Hematopoietic multipotent progenitor cell treated with erythropoietin and hydrocortisone succinate and interleukin-3 and kit ligand, for 15 days (in vitro differentiated cells): Measurements from ENCODE around the gene MAP3K4.

Experiments
- DNase-seq: peaks from one replicate; pipeline ENCODE4 v3.0.0-alpha.2; 2015; ENCODE audit warnings: low spot score

The MAP3K4 gene

DNA sequence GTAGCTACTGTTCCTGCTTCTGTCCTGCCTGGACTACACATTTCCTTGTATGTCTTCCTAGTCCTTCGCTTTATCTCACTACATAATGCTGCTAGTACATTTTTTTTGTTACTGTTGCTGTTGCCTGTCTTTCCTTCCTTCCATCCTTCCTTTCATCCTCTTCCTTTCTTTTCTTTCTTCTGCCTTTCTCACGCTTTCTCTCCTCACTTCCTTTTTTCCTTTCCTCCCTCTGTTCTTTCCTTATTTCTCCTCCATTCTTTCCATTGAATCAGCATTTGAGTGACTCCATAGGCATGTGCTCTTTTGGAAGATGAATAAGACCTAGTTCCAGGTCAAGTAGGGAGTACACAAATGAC, 46.3 kb downstream of the MAP3K4 start:
- DNase-seq: no peak

DNA sequence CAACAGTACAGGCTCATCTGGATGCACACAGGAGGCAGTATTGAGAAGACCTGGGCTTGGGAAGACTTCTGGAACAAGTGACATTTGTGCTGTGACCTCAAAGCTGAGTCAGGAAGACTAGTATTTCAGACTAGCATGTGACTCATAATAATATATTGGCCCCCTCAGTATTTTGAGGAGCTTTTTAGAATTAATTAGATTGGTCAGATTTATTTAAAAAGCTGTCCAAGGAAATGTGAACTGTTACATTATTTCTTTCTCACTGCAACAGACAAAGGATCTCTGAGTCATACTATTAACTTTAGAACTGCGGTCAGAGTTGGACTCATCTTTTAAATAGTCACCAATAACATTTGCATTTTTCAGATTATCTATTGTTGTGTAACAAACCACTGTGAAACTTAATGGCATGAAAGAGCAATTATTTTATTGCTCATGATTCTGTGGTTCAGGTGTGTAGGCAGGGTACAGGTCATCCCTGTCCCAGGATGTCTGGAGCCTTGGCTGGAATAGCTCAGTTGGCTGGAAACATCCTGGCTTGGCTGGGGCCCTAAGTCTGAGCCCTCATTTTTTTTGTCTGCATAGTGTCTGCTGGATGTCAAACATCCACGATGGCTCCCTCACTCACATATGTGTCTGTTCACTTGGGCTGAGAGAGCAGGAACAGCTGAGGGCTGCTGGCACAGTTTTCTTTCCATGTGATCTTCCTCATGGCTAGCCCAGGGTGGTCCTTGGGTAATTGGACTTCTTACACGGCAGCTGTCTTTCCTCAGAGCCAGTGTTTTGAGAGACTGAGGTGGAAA, 46.9 kb downstream of the MAP3K4 start:
- DNase-seq: no peak

DNA sequence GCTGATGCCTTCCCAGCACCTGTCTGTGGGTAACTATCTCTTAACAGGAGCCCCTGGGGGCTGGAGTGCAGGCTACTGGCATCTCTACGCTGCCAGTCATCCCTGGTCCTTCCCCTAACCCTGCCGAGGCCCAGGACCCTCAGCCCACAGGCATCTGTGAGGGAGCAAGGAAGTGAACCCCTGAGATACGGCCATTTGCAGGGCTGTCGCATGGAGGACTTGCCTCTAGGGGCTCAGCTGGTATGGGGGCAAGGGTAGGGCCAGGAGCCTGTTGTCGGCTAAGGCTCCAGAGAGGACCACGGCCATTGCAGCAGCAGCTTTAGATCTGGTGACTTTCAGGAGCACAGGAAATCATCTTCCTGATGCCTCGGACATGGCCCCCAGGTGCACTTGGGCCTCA, 49.7 kb downstream of the MAP3K4 start:
- DNase-seq: no peak

DNA sequence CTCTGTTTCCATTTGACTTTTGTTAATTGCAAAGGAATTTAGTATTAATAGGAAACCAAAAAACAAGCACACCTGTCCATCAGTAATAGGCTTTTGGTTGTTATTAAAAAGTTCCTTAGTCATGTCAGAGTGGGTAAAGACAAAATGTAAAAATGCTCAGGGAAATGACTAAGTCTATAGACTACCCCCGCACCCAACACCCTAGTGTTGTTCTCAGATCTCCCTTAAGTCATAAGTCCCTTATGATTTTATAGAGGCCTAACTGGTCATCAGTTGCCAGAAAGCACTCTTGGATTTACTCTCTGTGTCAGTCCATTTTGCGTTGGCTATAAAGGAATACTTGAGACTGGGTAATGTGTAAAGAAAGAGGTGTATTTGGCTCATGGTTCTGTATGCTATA, 52.8 kb downstream of the MAP3K4 start:
- DNase-seq: no peak

DNA sequence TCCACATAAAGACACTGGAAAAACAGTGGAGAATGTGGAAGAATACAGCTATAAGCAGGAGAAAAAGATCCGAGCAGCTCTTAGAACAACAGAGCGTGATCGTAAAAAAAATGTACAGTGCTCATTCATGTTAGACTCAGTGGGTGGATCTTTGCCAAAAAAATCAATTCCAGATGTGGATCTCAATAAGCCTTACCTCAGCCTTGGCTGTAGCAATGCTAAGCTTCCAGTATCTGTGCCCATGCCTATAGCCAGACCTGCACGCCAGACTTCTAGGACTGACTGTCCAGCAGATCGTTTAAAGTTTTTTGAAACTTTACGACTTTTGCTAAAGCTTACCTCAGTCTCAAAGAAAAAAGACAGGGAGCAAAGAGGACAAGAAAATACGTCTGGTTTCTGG, 57.1 kb downstream of the MAP3K4 start:
- DNase-seq: no peak

DNA sequence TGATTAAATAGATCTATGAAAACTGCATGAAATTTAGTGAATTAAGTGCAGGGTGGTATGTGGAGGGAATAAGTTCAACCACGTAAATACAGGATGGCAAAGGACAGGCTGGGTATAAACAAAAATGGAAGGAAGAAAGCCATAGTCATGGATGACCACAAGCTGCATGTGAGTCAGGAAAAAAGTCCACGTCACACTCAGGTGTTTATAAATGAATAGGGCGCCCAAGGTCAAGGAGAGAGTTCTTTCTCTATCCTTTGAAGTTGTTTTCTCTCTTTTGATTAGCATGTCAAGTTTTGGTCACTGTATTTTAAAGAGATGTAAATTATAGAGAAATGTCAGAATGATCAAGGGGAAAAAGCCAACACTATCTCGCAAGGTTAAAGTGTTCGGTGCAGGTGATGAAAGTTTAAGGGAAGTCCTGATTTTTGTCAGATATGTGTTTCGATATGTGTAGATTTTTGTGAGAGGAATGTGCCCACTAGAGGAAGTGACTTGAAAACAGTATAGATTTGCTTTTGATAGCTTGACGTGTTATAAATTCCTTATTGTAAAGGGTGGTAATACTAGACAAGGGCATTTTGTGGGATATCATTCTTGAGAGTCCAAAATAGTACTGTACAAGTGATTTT, 58.7 kb downstream of the MAP3K4 start:
- DNase-seq: no peak

DNA sequence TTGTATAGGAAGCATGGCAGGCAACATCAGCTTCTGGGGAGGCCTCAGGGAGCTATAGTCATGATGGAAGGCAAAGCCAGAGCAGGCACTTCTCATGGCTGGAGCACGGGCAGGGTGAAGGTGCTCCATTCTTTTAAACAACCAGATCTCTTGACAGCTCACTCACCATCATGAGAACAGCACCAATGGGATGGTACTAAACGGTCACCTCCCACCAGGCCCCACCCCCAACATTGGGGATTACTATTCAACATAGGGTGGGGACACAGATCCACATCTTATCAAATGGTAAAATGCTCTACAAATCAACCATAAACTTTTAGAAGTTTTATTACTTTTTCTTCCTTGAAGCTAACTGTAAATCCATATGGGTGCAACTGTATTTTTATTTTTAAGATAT, 61.5 kb downstream of the MAP3K4 start:
- DNase-seq: no peak

DNA sequence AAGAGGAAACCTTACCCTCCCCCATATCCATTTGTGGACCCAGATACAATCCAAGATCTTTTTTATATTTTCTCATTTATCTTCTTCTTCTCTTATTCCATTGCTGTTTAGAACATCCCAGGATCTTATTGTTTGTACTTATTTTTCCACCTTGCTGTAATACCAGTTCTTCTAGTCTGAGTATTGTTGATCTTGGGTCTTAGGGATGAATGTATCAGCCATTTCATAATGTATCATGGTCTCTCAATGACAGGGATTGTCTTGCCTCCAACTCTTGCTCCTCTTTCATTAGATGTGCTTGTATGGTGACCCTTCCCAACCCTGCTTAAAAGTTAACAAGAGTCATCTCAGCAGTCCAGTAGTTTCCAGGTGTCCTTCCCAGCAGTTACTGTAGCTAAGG, 63.3 kb downstream of the MAP3K4 start:
- no peak for DNase-seq

DNA sequence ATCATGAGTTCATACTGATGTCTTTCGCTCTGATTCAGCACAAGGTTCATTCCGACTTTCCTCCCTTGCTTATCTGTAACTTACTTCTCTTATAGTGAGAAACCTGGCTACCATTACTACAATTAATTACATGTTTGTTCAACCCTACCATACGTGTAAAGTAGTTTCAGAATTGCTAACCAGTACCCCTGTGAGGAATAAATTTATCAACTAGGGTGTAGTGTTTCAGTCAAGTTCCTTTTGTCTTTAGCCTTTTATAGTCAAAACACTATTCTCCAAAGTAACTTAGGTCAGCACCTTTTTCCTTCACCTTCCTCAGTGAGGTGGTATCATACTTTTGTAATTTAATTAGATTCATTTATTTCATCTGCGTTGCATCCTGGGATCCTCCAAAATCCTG, 64.9 kb downstream of the MAP3K4 start:
- no peak for DNase-seq

DNA sequence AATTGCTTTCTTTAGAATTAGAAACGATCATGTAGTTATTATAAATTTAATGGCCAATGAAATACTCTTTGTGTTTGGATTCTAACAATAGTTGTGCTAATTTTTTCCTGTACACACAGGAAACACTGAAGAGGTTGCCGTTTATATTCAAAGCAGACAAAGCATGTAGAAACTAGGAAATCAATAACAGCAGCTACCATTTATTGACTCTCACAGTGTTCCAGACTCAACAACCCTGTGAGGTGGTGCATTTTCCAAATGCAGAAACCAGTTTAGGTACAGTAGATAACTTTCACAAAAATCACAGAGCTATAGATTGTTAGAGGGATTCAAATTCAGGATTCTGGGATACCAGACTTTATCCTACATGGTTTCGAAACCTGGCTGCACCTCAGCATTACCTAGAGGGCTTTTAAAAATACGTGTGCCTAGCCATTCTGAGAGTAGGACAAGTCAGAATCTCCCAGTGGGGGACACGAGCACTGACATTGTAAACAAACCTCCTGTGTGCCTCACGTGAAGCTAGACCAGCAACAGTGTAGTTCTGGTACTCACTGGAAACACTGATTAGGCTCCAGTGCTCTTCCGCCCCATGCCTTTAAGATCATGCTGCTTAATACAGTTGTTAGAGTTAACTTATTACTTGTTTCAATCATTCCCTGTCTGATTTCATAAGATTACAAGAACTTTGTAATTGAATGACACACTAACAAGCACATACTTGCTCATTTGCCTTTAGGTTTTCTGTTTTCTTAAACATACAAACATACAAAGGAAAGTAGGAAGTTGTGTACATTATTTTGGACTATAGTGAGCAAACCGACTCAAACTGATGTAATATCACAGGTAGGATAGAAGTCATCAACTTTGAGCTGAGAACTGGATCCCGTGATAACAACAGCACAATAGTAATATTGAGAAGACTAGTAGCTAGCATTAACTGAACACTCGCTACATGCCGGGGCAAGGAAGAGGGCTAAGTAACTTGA, 65.8 kb downstream of the MAP3K4 start:
- DNase-seq: no peak

DNA sequence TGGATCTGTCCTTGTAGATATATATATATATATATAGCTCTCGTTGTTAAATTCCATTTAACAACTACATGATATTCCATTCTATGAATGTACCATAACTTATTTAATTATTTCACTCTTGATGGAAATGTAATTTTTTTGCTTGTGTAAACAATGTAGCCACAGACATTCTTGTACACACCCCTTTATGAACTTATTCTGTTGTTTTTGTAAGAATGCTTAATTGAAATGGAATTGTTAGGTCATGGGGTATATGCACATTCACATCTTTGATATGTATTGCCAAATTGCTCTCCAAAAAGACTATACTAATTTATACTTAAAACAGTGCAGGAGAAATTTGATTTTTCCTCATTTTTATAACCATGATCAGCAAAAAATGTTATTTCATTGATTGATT, 67.2 kb downstream of the MAP3K4 start:
- no peak for DNase-seq

DNA sequence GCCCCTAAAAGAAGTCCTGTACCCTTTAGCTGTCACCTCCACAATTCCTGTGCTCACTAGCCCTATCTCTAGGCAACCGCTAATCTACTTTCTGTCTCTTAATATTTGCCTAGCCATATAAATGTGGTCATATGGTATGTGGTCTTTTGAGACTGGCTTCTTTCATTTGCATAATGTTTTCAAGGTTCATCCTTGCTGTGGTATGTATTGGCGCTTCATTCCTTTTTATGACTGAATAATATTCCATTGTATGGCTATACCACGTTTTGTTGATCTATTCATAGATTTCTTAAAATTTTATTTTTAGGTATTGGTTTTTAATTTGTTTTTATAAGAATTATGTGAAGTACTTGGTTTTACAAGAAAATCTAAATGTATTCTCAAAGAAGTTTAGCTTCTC, 70.0 kb downstream of the MAP3K4 start:
- no peak for DNase-seq

DNA sequence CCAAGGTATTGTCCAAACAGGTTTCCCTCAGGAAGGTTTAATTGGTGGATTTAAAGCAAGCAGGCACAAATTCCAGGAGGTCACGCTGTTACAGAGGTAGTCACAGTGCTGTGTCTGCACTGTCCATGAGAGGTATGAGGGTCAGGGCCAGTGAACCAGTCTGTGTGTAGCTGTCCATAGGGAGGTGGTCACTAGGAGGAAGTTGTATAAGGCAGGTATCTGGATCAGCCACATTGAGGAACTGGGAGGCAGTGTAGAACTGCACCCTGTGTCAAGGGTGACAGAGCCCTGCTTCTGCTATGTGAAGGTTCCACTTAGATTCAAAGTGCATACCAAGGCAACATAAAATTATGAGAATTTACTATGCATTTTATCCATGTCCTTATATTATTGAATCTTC, 73.3 kb downstream of the MAP3K4 start:
- no peak for DNase-seq

DNA sequence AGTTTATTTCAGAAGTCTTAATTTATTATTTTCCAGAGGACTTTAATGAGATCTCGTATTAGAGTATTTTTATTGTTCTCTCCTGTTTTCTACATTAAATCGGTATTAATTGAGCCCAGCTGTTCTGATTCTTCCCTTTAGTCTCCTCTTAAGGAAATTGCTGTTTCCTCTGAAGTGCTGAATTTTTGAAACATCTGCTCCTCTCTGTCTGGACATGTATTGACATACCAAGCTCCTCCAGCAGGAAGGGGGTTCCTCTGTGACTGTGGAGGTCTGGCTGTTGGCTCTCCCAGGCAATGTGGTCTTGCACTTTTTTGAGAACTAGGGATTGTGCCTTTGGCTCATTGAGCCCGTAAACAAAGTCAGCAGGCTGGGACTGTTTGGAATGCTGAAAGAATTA, 74.9 kb downstream of the MAP3K4 start:
- no peak for DNase-seq

DNA sequence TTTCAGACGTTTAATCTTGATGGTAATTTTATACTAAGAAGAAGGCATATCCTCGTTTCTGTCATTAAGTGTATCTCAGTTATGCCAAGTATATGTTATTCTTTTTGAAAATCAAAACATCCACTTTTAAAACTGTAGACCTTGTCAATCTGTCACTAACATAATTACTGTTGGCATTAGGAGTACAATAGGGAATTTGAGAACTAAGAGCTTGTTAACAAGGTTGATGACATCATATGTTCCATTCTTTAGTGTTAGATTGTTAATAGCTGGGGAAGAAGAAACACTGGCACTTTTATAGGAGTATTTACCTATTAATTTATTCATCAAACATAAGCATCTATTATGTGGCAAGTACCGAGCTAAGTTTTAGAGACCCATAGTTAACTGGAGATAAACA, 76.2 kb downstream of the MAP3K4 start:
- no peak for DNase-seq

DNA sequence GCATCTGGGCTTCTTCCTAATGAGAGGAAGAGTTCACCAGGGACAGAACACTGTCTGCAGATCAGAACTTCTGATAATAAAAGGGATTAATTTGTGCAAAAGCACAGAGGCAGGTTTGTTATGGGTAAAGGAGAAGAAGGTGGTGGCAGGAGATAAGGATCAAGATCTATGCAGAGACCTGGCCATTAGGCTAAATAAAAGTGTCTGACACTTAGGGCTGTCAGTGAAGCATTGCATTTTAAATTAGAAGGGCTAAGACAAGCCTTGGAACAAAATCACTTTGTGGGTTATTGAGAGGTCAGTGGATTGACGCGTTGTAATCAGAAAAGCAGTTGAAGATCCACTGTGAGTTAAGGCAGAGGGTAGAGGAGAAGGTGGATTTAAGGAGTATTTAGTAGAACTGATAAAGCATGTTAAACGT, 76.8 kb downstream of the MAP3K4 start:
- DNase-seq: no peak

DNA sequence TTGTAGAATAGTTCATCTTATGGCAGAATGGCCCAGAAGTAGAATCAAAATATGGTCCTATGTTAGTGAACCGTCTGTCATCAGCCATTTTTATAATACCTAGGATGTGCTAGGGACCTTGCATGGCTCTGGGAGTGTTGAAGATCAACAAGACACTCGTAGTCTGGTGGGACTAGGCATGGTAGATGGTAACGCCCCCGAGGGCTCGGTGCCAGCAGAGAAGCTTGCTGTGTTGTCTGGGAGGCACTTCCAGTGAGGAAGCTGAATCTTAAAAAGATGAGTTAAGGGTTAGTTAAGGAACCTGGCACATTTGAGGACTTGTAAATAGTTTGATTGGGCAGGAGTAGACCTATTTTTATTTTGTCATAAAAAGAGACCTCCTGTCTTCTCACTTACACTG, 82.4 kb downstream of the MAP3K4 start:
- no peak for DNase-seq

DNA sequence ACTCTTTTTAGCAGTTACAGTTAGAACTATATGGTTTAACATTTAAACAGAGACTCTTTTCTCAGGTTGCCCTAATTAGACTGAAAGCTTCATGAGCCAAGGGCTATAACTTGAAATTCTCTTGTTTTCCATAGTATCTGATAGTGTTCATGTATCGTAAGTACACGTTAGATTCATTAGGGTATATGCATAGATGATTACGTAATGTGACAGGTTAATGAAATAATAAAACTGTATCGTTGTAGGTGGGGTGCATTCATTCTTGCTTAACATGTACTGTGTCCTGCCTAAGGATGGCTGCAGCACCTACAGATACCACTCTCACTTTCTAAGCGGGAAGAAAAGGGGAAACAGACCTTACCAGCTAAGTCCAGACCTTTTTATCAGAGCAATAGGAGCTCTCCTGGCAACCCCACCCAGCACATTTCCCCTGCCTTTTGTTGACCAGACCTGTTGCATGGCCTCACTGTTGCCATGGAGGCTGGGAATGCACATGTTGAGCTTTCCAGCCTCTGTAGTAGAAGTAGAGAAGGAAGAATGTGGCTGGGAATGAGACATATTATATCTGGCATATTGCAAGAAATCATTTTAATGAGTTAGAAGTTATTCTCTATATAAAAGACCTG, 83.0 kb downstream of the MAP3K4 start:
- DNase-seq: no peak

DNA sequence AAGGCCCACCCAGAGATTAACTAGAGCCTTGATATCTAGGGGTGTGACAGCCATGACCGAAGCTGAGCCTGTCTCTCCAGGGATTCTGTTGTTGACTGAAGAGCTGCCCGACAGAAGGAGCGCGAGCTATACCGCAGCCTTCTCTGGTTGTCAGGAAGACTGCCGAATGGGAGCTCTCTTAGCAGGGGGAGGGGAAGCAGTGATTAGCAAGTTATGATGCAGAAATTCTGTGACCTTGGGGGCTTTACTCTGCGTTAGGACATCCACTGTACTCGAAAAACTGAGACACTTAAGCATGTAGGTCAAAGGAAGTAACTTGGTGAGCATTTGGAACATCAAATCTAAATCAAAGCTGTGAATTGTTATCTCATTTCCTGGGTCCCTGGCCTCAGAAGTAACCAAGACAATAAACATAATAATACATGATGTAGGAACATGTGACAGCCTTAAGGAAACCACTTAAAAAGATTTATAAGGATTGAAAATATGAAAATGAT, 84.7 kb downstream of the MAP3K4 start:
- DNase-seq: no peak

DNA sequence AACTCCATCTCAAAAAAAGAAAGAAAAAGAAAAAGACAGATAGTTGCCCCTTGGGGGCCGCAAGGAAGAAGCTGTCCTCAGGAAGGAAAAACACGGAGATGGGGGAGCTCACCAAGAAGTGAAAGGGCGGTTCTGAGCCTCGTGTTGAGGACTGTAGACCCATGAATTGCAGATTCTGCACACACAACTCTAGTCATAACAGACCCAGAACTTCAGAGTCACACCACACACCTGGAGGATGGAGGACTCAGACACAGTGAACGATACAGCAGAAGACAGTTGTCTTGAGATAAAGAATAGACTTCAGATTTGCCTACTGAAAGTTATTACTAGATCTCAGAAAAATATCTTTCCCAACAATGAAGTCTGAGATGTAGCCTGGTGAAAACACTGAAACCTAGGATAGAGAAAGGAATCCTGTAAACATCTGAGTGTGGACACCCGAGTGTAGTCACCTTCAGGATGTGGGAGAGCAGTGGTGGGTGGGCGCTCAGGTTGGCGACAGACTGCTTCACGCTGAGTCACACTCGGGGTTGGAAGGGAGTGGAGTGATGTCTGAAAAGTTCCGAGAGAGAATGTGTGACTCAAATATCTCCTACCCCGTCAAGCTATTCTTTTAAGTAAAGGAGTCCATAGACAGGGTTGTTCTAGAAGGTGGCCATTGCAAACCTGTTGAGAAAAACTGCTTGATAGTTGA, 88.1 kb downstream of the MAP3K4 start:
- DNase-seq: no peak

DNA sequence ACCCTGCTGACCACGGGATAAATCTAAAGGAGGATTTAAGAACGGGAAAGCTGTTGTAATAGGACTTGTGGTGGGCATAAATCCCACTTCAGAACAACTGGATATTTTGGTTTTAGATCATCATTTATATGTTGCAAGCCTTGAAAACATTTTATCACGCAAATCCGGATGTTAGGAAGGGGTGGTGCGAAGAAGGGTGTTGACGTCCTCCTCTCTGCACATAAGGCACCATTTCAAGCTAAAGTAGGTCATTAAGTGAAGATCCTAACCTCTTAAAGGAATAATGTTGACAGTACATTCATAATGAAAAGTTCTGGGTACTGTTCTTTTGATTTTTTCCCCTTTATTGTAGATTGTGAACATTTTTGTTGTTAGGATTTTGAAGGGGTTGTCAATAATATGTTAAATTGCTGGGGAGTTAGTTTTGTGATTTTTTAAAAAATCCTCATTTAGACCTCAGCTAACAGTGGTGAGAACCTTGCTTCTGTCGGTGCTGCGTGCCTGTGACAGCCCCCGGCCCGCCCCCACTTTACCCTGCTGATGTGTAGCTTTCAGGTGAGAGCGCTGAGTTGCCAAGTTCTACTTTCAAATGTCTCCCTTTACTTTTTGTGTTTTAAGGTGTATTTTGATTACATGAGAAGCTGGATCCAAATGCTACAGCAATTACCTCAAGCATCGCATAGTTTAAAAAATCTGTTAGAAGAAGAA, 88.8 kb downstream of the MAP3K4 start:
- DNase-seq: no peak
